Measurements from ENCODE around the gene TAF12.
A peak's percentile ranks its signal among the peaks of the same experiment; 100 is the strongest.
"Not testable (repeated sequence)": the region's sequence is repeated elsewhere in the genome, so short reads cannot be mapped to it uniquely, and the experiment has no call there.

Gene TAF12

GRCh38 chr1:28581531-28582247 lies 61.2 kb downstream of the TAF12 start:
- DNase-seq (ENCODE audit: low read depth in 2 of 2), result peak; percentile 91 to 92

DNA sequence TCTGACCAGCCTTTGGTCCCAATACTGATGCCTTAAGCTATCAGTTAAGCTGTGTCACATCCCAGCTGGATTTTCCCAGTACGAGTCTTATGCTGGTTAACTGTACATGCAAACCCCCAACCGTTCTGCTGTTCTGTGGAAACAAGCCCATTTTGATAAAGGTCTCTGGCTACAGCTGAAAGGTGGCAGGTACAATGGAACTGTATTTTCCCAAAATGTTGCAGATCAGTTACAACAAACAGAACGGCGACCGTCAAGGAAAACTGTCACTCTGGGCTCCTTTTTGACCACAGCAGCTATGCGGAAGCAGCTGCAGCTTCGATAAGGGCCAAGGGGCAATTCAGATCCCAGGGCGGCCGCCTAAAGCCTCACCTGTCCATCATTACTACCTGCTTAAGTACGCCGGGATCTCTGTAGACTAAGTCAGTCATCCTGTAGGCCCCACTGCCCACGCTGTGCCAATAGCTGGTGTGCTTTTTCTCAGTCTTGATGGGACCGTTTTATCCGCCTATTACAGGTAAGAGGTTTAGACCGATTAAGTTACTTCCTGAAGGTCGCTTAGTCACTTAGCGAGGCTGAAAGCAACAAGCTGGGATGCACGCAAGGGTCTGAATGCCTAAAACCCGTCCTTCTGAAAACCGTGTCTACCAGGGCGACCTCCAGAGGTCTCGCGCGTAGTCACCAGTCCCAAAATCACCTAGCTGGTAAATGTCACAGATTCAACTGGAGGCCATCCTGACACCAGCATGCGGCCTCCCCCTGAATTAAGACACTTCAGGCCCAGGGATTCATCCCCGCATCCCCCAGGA lies 61.9 kb downstream of the TAF12 start:
- peak in 1 of 2 donors; percentile 27 for DNase-seq (ENCODE audit: low read depth in 2 of 2)

DNA sequence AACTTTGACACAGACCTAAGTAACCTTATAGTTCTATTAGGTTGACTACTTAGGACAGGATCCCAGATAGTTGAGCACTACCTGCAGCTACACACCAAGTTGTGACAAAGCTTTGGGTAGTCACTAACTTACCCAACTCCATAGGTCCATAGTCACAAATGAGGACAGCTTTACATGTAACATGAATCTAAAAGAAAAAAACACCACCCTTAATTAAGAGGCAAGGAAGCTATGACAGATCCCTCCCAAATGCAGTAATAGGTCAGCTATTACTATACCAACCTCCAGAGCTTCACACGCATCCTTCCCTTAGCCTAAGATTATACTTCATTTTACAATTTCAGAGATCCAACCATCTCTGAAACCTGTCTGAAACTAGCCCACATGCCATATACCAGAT lies 63.5 kb downstream of the TAF12 start:
- no peak for DNase-seq (ENCODE audit: low read depth in 2 of 2)

- no peak for DNase-seq (ENCODE audit: low read depth in 2 of 2)
These were observed 64.1 kb downstream of the TAF12 start for GRCh38 chr1:28578696-28579218.

DNA sequence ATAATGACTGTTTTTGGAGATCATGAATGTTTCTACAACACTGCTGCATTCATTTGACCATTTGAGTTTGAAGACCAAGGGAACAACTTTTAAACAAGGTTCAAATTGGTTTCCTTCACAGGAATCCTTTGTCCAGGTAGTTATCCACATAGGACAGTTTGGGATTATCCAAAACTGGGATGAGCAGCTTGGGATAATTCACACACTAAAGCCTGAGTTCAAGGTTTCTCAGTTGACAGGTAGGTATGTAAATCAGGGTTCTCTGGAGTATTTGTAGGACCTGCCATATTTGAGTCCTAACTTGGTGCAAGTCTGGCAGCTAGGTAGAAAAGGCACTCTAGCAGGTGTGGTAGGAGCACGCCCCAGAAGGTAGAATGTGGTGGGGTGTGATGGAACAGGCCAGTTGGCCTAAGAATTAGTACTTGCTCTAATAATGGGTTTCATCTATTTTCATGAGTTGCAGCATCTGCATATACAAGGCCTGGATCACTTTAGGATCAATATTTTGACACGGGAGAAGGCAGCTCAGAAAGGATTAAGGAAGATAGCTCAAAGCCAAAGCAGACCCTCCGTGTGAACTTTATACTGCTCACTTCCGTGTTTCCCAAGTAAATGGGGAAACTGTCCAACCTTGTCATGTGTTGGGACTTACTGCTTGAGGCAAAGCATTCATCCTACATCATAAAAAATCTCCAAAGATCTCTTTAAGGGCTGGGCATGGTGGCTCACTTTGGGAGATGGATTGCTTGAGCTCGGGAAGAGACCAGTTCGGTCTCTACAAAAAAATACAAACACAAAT lies 64.9 kb downstream of the TAF12 start:
- DNase-seq (ENCODE audit: low read depth in 2 of 2), result no peak

DNA sequence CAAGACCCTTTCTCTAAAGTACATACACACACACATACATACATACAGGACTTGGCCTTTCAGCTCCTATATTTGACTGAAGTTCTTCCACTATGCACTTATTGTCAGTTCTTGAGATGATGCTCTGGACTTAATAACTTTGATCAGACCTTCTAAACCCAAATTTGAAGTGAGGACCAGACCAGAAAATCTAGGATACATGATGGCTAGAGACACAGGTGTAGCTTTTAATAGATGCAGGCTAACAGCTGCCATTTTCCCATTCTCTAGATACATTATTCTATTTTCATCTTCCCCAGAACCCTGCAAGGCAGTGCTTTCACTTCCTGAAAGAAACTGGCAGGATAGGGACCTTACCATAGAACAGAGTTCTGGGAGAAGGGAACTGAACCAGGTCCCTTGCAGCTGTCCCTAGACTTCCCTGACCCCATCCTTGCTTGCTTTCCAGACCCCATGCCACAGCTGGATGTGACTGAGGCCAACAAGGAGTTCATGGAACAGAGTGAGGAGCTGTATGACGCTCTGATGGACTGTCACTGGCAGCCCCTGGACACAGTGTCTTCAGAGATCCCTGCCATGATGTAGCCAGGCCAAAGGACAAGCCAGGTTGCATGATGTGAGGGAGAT lies 65.7 kb downstream of the TAF12 start:
- peak in 1 of 2 donors; percentile 31 for DNase-seq (ENCODE audit: low read depth in 2 of 2)

DNA sequence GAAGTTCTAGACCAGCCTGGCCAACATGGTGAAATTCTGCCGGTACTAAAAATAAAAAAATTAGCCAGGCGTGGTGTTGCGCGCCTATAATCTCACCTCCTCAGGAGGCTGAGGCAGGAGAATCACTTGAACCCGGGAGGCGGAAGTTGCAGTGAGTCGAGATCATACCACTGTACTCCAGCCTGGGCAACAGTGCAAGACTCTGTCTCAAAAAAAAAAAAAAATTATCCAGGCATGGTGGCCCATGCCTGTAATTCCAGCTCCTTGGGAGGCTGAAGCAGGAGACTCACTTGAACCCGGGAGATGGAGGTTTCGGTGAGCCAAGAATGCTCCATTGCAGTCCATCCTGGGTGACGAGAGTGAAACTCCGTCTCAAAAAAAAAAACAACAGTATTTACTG lies 69.3 kb downstream of the TAF12 start:
- DNase-seq (ENCODE audit: low read depth in 2 of 2), result no peak

- not testable (repeated sequence) for DNase-seq (ENCODE audit: low read depth in 2 of 2)
These were observed 70.0 kb downstream of the TAF12 start for GRCh38 chr1:28572891-28573290.

- DNase-seq (ENCODE audit: low read depth in 2 of 2), result no peak
These were observed 71.0 kb downstream of the TAF12 start for GRCh38 chr1:28571911-28572310.

DNA sequence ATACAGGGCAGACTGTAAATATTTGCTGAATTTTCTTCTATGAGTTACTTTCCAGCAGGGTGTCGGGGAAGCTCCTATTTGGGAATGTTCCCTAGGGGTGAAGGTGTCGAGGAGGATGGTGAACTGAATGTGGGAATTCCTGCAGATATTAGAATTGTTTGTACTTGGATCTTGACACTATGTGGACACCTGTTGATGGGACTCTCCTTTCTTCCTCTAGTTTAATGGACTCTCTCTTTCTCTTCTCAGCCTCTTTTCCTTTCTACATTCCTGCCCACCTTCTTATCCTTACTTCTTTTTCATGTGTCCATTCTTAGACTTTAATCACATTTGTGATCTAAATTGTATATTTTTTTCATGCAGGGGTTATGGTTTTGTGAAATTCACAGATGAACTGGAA lies 75.9 kb downstream of the TAF12 start:
- DNase-seq (ENCODE audit: low read depth in 2 of 2), result no peak

- no peak for DNase-seq (ENCODE audit: low read depth in 2 of 2)
These were observed 77.1 kb downstream of the TAF12 start for GRCh38 chr1:28565726-28566125.

DNA sequence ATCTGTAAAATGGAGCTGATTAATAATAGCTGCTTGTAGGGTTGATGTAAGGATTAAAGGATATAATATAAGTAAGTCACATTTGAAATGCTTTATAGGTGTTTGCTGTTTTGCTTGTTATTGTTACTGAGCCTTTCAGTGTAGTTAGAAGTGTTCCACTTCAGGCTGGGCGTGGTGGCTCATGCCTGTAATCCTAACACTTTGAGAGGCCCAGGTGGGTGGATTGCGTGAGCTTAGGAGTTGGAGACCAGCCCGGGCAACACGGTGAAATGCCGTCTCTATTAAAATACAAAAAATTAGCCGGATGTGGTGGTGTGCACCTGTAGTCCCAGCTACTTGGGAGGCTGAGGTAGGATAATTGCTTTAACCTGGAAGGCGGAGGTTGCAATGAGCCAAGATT lies 77.8 kb downstream of the TAF12 start:
- no peak for DNase-seq (ENCODE audit: low read depth in 2 of 2)

GRCh38 chr1:28564310-28564709 lies 78.6 kb downstream of the TAF12 start:
- no peak for DNase-seq (ENCODE audit: low read depth in 2 of 2)

- no peak for DNase-seq (ENCODE audit: low read depth in 2 of 2)
These were observed 82.0 kb downstream of the TAF12 start for GRCh38 chr1:28560886-28561285.

Measured in stimulated activated CD8-positive, alpha-beta memory T cell treated with anti-CD3 and anti-CD28 coated beads, Interleukin-15, amount 100 ng/mL, for 48 hours (primary cell).